ENCODE data around the gene NTRK2.
"Not testable (repeated sequence)": the region's sequence is repeated elsewhere in the genome, so short reads cannot be mapped to it uniquely, and the experiment has no call there.

The NTRK2 gene

DNA sequence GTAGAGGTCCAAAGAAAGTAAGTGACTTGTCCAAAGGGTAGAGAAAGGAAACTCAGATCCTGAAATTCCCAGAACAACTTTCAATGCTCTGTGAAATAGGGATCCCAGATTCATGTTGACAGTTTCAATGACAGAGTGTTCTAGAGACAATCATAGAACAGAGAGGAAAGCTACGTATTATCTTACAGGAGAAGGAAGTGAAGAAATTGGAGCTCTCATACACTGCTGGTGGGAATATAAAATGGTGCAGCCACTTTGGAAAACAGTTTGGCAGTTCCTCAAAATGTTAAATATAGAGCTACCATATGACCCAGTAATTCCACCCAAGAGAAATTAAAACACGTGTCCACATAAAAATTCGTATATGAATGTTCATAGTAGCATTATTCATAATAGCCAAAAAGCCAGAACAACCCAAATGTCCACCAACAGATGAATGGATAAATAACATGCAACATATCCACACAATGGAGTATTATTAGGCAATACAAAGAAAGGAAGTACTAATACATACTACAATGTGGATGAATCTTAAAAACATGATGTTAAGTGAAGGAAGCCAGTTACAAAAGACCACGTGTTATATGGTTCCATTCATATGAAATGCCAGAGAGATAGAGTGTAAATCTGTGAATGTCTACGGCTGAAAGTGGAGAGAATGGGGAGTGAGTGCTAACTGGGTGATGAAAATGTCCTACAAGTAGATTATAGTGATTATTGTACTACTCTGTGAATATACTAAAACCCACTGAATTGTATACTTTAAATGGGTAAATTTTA lies 197.1 kb downstream of the NTRK2 start:
- no peak for DNase-seq (ENCODE audit: extremely low spot score, insufficient read length, low read depth)
- FAIRE-seq = no peak

DNA sequence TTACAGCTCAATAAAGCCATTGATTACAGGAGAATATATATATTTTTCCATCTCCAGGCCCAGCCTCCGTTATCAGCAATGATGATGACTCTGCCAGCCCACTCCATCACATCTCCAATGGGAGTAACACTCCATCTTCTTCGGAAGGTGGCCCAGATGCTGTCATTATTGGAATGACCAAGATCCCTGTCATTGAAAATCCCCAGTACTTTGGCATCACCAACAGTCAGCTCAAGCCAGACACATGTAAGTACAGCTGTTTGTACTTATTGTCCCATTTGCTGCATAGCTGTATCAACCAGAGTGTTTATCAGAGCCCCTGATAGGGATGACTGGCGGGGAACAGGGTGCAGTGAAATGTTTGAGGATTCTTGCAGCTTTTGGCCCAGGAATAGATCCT lies 197.7 kb downstream of the NTRK2 start:
- FAIRE-seq (no peak), DNase-seq (ENCODE audit: extremely low spot score, insufficient read length, low read depth) (no peak)

DNA sequence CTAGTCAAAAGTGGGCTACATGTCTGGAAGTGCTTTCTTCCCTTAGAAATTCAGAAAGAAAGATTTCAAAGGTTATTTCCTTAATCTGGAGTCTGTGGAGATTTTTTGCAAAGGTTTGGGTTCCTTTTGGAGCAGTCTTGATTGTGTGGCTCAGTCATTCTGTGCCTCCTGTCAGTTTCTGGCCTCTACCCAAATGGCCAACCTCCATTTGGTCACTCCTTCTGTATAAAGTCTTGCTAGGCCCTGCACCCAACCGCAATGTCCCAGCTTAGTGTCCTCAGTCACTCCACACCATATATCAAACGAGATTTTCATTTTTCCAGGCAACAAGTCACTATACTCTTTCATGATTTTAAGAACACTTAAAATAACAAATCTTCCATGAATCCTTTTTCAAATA lies 199.6 kb downstream of the NTRK2 start:
- DNase-seq (ENCODE audit: extremely low spot score, insufficient read length, low read depth) = no peak
- no peak for FAIRE-seq

DNA sequence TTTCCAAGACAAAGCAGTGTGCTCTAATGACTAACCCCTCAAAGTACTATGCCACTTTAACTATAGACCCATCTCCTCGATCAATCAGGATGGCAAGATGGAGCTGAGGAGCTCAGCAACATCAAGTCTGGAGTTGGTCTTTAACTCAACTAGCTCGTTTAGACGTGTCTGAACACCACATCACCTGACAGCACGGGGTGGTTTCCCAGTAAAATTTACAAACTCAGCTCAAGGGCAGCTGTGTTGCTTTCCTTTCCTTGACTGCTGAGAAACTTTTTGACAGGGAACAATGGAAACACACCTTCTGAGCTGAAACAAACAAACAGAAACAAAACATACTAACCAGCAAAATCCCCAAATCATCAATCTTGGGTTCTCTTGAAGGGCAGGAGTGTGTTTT lies 202.5 kb downstream of the NTRK2 start:
- DNase-seq (ENCODE audit: extremely low spot score, insufficient read length, low read depth) = no peak
- no peak for FAIRE-seq

DNA sequence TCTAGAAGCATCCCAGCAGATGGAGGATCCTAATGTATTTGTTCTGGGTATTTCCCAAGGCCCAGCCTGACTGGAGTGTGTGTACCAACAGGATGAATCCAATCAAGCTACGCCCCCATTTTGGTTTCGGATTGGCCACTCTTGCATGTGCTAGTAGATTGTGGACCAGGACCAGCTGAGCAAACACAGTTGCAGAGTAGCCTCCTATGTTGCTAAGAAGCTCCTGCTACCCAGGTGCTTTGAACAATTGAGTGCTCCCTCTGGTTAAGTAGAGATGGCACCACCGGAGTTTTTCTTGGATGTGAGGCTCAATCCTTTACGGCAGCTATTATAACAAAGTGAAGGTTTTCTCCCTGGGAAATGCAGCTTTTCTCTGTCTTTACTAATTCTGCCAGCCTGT lies 204.5 kb downstream of the NTRK2 start:
- FAIRE-seq (no peak), DNase-seq (ENCODE audit: extremely low spot score, insufficient read length, low read depth) (no peak)

DNA sequence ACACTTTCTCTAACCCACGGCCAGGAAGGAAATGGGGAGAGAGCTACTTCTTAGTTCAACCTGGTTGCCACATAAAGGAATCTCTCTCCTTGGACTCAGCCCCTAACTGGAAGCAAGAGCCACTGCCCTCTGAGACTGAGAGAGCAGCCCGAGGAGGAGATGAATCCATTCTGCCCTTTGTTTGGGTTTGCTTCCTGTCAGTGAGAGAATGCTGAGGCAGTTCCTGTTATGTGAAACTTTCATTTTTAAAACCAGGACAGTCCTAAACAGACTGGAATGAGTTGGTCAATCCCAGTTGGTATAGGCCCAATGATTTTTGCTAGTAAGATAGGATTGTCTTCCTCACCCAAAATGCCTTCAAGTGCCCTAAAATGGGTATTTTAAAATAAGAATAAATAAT lies 205.1 kb downstream of the NTRK2 start:
- FAIRE-seq = peak; percentile 18
- no peak for DNase-seq (ENCODE audit: extremely low spot score, insufficient read length, low read depth)

DNA sequence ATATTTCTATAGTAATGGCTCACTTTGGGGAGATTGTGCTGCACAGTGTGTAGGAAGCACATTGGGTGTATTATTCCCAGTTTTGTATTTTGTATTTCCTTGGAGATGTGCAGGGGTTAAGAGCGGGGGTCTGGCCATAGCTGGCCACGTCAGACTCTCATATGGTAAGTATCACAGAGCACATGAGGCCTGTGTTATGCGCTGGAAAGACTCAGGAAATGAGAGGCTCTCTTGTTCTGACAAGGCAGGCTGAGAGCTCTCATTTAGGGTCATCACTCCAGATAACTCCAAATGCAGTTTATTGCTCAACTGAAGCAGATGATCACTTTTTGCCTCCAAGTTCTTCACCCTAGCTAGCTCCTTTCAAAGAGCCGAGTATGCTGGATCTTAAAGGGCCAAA lies 205.7 kb downstream of the NTRK2 start:
- DNase-seq (ENCODE audit: extremely low spot score, insufficient read length, low read depth) = no peak
- FAIRE-seq = no peak

DNA sequence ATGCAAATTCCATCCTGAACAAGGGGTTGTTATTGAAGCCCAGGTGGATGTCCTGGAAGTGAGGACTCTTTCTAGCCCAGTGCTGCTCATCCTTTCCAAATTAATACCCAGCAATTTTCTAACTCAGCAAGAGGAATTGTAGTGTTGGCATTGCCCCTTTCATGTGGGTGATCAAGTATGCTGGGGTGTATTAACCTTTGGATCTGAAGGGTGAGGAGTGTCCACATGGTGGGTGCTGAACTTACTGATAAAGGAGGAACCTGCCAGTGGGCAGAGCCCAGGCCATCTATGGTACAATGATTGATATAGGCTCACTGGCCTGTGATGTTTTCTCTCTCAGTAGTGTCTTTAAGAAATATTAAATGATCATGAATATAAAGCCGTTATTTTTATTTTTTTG lies 210.1 kb downstream of the NTRK2 start:
- DNase-seq (ENCODE audit: extremely low spot score, insufficient read length, low read depth) = no peak

DNA sequence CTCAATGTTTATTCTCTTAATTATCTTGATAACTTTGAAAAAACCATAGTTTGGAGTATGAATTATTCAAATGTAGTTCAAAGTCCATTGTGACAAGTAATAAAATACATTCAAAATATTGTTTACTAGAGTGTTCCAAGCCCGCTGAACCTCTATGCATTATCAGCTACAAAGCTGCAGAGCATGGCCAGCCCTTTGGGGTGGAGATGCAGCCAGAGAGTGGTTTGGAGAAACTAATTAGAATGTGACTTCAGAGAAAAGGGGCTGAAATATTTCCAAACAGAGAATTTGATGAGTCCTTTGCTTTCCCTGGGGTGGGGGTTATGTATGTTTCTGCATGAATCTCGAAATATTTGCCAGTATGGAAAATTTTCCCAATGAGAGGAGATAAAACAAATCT lies 211.3 kb downstream of the NTRK2 start:
- no peak for FAIRE-seq
- DNase-seq (ENCODE audit: extremely low spot score, insufficient read length, low read depth) = no peak

More for the DNA sequence above, 210.1 kb downstream of the NTRK2 start:
- FAIRE-seq = no peak

DNA sequence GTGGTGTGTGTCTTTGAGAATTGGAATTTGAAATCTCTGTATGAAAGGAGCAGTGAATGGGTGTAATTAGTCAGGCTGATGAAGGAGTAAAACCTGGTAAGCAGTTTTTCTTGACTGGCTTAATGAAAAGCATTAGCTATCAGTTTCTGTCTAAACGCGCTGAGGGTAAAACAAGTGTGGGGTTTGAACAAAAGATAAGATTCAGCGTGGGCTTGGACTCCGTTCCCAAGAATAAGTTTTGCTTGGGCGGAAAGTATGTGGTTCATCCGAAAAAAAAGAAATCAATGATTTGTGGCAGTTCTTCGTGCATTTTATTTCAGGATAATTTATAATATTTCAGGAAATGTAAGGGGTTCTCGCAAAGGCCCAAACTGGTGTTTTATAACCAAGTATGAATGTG lies 217.3 kb downstream of the NTRK2 start:
- no peak for DNase-seq (ENCODE audit: extremely low spot score, insufficient read length, low read depth)
- FAIRE-seq = no peak

DNA sequence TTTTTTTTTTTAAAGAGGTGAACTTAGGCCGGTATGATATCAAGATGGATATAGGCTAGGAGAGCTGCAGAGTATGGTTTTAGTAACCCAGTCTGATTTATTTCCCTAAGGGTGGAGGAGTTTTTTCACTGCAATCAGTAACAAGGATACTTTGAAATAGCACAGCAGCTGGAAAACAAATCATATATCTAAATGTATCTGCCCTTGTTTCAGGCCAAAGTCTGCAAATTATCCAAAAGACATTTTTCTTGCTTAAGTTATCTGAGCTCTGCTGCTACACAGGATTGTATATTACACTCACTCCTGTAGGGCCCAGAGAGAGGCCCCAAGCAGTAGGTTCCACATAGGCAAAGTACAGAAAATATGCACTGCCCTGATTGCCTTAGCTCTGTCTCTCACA lies 222.4 kb downstream of the NTRK2 start:
- no peak for DNase-seq (ENCODE audit: extremely low spot score, insufficient read length, low read depth)
- FAIRE-seq = no peak

DNA sequence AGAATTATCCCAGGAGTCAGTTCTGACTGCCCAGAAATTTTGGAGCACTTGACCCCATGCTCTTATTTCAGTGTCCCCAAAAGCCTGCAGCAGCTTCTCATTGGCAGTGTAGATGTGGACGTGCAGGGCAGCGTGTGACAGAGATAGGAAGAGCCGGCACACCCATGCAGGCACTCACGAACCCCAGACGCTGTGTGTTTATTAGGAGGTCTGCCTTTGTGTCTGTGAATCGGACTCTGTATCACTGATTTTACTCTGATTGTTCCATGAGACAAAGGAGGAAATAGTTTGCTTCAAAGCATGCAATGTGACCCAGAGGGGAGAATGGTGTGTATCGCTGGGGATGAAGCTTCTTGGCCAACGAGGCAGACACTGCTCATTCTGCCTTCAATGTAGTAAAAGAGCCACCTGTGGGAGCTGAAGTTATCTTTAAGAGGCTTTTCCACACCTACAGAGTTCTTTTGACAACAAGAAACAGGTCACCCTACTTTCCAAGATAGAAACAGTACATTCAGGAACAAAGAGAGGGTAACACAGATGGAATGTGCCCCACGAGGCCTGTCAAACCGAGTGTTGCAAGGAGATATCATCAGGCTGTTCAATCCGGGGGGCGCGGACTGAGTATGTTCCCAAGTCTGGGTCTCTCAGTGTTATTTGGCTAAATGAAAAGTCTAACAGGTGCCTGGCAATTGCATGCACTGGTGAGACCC lies 224.0 kb downstream of the NTRK2 start:
- DNase-seq (ENCODE audit: extremely low spot score, insufficient read length, low read depth) = no peak
- no peak for FAIRE-seq

DNA sequence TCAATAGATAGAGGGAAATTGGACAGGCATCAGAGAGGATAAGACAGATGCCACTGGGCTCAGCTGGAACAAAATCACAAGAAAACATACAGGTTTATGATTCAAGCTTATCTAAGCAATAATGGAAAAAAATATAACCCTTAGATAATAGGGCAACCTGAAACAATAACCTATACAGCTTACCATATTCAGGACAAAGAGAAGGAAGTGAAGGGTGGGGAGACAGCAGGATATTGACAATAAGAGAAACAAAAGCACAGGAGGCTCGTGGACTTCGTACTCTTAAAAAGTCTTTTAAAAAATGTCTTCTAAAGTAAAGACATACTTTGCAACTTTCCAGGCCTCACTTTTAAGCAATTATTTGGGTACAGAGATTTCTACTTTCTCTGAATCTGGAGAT lies 225.3 kb downstream of the NTRK2 start:
- FAIRE-seq (no peak), DNase-seq (ENCODE audit: extremely low spot score, insufficient read length, low read depth) (no peak)

DNA sequence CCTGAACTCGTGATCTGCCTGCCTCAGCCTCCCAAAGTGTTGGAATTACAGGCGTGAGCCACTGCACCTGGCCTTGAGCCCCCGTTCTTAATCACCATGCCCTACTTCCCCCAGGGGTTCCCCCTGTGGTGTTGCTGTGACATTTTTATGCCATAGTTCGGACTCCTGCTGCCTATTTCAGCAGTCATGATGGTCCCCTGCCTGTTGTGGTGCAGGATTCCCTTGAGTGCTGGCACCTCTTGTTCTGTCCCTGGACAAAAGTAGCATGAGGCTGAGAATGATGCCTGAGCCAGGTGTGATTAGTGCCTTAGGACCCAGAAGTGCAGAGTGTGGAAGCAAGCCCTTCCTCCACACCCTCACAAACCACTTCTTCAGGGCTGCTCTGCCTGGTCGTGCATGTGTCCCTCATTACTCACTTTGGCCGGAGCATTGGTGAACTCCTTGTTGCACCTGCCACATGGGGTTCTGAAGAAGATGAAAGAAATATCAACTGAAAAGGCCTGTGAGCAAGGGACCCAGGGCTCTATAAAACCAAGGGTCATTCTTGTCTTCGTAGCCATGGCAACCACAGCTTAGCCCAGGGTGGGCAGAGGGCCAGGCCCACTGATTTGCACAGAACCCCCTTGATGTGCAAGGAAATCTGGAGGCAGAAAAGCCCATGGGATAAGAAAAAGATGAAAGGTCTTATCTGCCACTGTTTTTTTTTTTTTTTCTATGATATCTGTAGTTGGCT lies 228.0 kb downstream of the NTRK2 start:
- DNase-seq (ENCODE audit: extremely low spot score, insufficient read length, low read depth) (no peak), FAIRE-seq (no peak)

DNA sequence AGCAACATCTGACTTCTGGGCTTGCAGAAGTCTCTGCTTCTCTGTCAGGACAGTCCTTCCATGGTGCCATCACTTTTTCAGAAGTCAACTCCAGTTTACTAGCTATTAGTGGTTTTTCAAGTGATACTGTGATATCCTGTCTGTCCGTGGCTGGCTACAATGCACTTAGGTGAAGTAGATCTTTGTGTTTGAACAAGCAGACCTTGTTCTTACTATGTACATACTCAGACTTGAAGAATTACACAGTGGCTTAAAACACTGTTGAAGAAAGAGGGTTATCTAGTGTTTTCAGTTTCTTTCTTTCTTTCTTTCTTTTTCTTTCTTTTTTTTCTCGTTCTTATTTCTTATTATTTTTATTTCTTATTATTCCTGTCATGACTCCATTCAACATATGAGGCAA lies 228.7 kb downstream of the NTRK2 start:
- DNase-seq (ENCODE audit: extremely low spot score, insufficient read length, low read depth) = no peak
- FAIRE-seq = no peak

DNA sequence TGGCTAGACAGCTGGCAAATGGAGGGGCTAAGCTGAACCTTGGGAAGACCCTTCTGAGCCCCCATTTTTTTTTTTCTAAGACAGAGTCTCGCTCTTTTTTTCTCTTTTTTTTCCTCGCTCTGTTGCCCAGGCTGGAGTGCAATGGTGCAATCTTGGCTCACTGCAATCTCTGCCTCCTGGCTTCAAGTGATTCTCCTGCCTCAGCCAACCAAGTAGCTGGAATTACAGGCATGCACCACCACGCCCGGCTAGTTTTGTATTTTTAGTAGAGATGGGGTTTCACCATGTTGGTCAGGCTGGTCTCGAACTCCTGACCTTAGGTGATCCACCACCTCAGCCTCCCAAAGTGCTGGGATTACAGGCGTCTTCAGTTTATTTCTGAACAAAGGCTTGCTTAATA lies 229.1 kb downstream of the NTRK2 start:
- FAIRE-seq = not testable (repeated sequence)

DNA sequence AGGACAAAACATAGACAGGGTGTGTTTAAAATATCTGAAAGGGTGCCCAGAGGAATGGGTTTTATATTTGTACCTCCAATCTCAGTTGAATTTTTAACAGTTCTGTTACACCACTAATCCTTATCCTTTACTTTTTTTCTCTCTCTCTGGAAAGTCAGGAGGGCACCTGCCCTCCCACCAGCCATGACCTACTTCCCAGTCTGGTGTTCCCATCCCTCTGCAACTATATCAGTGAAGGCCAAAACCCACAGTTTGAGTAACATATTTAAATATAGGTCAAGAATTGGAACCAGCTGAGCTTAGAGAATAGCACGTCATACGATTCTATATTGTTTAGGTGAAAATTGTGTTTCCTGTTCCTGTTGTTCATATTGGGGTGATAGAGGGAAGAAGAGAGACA lies 229.8 kb downstream of the NTRK2 start:
- no peak for FAIRE-seq

More for the DNA sequence above, 229.1 kb downstream of the NTRK2 start:
- not testable (repeated sequence) for DNase-seq (ENCODE audit: extremely low spot score, insufficient read length, low read depth)

DNA sequence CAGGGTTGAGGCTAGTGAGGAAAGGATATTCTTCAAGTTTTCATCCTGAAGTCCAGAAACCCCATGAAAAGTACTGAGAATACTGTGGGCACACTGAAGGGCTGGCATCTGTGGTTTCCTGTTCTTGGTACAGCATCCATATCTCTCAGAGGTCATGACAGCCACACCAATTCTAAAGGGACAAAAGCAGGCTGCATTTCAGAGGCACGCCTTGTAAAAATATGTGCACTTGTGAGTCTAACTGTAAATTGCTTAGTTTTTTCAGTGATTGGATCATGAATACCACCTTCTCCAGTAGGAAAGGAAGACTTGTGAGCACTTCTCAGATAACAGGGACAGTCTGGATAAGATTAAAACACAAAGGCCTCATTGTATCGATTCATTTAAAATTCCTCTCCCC lies 230.9 kb downstream of the NTRK2 start:
- FAIRE-seq = no peak
- no peak for DNase-seq (ENCODE audit: extremely low spot score, insufficient read length, low read depth)

More for the DNA sequence above, 229.8 kb downstream of the NTRK2 start:
- no peak for DNase-seq (ENCODE audit: extremely low spot score, insufficient read length, low read depth)

DNA sequence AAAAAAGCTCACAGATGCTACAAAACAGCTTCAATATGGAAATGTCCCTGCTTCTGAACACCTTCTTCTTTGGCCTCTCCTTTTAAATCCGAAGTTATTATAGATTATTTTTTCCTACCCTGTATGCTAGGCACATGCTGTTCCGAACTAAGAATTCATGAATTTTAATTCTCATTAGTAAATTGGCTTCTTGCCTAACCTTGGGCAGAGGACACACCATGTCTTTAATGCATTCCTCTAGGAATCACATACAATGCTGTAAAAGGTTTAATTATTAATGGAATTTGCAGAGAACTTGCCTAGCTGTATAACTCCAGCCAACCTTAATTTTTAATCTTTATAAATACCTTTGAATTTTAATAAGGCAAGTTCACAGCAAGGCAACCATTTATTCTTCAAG lies 234.4 kb downstream of the NTRK2 start:
- DNase-seq (ENCODE audit: extremely low spot score, insufficient read length, low read depth) = no peak
- no peak for FAIRE-seq

DNA sequence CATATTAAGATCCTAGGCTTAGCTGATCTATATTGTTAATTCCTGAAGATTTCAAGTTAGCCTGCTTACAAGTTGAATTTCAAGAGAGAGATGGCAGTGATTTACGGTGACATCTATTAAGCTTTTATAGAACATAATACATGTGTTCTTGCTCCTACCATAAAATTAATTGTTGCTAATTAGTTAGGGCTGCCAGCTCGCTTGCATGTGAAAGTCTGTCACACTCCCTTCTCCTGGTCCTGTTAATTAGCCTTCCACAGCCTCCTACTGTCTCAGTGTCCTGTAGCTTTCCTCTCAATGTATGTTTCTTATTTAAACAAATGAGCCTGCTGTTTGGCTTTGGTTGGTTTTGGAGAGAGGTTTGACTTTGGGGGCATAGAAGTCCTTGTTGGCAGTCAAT lies 247.2 kb downstream of the NTRK2 start:
- FAIRE-seq = no peak
- DNase-seq (ENCODE audit: extremely low spot score, insufficient read length, low read depth) = no peak
